NCI-H2171 treated with DMSO at 0.1 percent for 48 hours (cell line): ENCODE measurements around the gene SENP1.
"Not testable (repeated sequence)": the region's sequence is repeated elsewhere in the genome, so short reads cannot be mapped to it uniquely, and the experiment has no call there.

ENCODE experiments used
- DNase-seq: peaks from one replicate; lab custom pipeline; 2025; lab: John Stamatoyannopoulos, UW

SENP1 gene

GRCh38 chr12:48111312-48111693, 5.4 kb upstream of the SENP1 start:
- DNase-seq, result not testable (repeated sequence)

GRCh38 chr12:48110691-48111311, 4.9 kb upstream of the SENP1 start:
- DNase-seq, result no peak

- DNase-seq, result no peak
Observed at GRCh38 chr12:48109424-48109823, 3.5 kb upstream of the SENP1 start.

- no peak for DNase-seq
Observed at GRCh38 chr12:48106681-48107613, 1.1 kb upstream of the SENP1 start.

GRCh38 chr12:48105321-48105866, 485 bp downstream of the SENP1 start:
- peak; percentile 18 for DNase-seq

GRCh38 chr12:48104531-48104930, 1.3 kb downstream of the SENP1 start:
- no peak for DNase-seq

- no peak for DNase-seq
Observed at GRCh38 chr12:48092611-48093010, 13.3 kb downstream of the SENP1 start.

GRCh38 chr12:48086327-48086726, 19.6 kb downstream of the SENP1 start:
- DNase-seq, result no peak

- no peak for DNase-seq
Observed at GRCh38 chr12:48084841-48085460, 20.9 kb downstream of the SENP1 start.

- DNase-seq, result peak; percentile 2
Observed at GRCh38 chr12:48084066-48084465, 21.8 kb downstream of the SENP1 start.

- no peak for DNase-seq
Observed at GRCh38 chr12:48080821-48081220, 25.1 kb downstream of the SENP1 start.

GRCh38 chr12:48080285-48080684, 25.6 kb downstream of the SENP1 start:
- DNase-seq, result no peak

GRCh38 chr12:48078901-48079300, 27.0 kb downstream of the SENP1 start:
- DNase-seq, result no peak

- DNase-seq, result no peak
Observed at GRCh38 chr12:48077111-48077510, 28.8 kb downstream of the SENP1 start.

- no peak for DNase-seq
Observed at GRCh38 chr12:48075832-48076231, 30.0 kb downstream of the SENP1 start.

- no peak for DNase-seq
Observed at GRCh38 chr12:48074266-48074665, 31.6 kb downstream of the SENP1 start.

GRCh38 chr12:48072266-48072665, 33.6 kb downstream of the SENP1 start:
- DNase-seq, result no peak

- no peak for DNase-seq
Observed at GRCh38 chr12:48071808-48072207, 34.1 kb downstream of the SENP1 start.

- no peak for DNase-seq
Observed at GRCh38 chr12:48070731-48071130, 35.1 kb downstream of the SENP1 start.

- no peak for DNase-seq
Observed at GRCh38 chr12:48070033-48070432, 35.8 kb downstream of the SENP1 start.

- no peak for DNase-seq
Observed at GRCh38 chr12:48069241-48069640, 36.6 kb downstream of the SENP1 start.

GRCh38 chr12:48068457-48068856, 37.4 kb downstream of the SENP1 start:
- no peak for DNase-seq
